HG03045 (cell line): ENCODE results near the gene RANGAP1.
"Not testable (repeated sequence)": the region's sequence is repeated elsewhere in the genome, so short reads cannot be mapped to it uniquely, and the experiment has no call there.

Source experiments
- ATAC-seq: cut with Tn5 transposase; IDR thresholded peaks from one replicate; pipeline ENCODE4 v1.9.1; 2021; ENCODE audit warnings: mild to moderate bottlenecking, moderate library complexity; ENCODE audit not compliant: unreplicated experiment

Gene RANGAP1

GRCh38 chr22:41301085-41302020 is 15.4 kb upstream of the RANGAP1 start, which contains the start of gene ZC3H7B:
ZC3H7B (plus strand) TSS chr22:41301525; CDS start chr22:41320661, 19,136 bp downstream.
- peak; percentile 83 for ATAC-seq

- ATAC-seq: no peak
Measured at GRCh38 chr22:41300661-41301060, 14.7 kb upstream of the RANGAP1 start.

- ATAC-seq: no peak
Measured at GRCh38 chr22:41296826-41297667, 11.1 kb upstream of the RANGAP1 start.

GRCh38 chr22:41294816-41295215 is 8.8 kb upstream of the RANGAP1 start:
- not testable (repeated sequence) for ATAC-seq

GRCh38 chr22:41290262-41291221 is 4.6 kb upstream of the RANGAP1 start:
- ATAC-seq: no peak

- no peak for ATAC-seq
Measured at GRCh38 chr22:41289671-41290070, 3.7 kb upstream of the RANGAP1 start.

GRCh38 chr22:41288245-41288946 is 2.4 kb upstream of the RANGAP1 start:
- ATAC-seq: no peak

- ATAC-seq: peak; percentile 1
Measured at GRCh38 chr22:41286639-41287091, 678 bp upstream of the RANGAP1 start.

GRCh38 chr22:41285441-41285819 is 557 bp downstream of the RANGAP1 start:
- peak; percentile 22 for ATAC-seq

GRCh38 chr22:41284465-41284864 is 1.5 kb downstream of the RANGAP1 start:
- no peak for ATAC-seq

- ATAC-seq: no peak
Measured at GRCh38 chr22:41280854-41281253, 5.1 kb downstream of the RANGAP1 start.

GRCh38 chr22:41280065-41280464 is 5.9 kb downstream of the RANGAP1 start:
- ATAC-seq: no peak

GRCh38 chr22:41274856-41275255 is 11.1 kb downstream of the RANGAP1 start:
- ATAC-seq: no peak

- ATAC-seq: no peak
Measured at GRCh38 chr22:41273128-41273527, 12.9 kb downstream of the RANGAP1 start.

- no peak for ATAC-seq
Measured at GRCh38 chr22:41271787-41272186, 14.2 kb downstream of the RANGAP1 start.

- no peak for ATAC-seq
Measured at GRCh38 chr22:41267958-41268357, 18.0 kb downstream of the RANGAP1 start.

GRCh38 chr22:41264408-41264941 is 21.5 kb downstream of the RANGAP1 start:
- ATAC-seq: no peak

- no peak for ATAC-seq
Measured at GRCh38 chr22:41263704-41264103, 22.3 kb downstream of the RANGAP1 start.

GRCh38 chr22:41262250-41262765 is 23.7 kb downstream of the RANGAP1 start:
- ATAC-seq: no peak
